ENCODE measurements around the gene ADD3. TPM values are rescaled to one million over a fixed set of nuclear protein-coding genes. Genes with fewer than 3 reads are reported as not detected.
A peak's percentile ranks its signal among the peaks of the same experiment; 100 is the strongest.

Gene ADD3
- total and polyA plus RNA-seq, 8 donors, result 62.0 to 362 (median 322) TPM

DNA sequence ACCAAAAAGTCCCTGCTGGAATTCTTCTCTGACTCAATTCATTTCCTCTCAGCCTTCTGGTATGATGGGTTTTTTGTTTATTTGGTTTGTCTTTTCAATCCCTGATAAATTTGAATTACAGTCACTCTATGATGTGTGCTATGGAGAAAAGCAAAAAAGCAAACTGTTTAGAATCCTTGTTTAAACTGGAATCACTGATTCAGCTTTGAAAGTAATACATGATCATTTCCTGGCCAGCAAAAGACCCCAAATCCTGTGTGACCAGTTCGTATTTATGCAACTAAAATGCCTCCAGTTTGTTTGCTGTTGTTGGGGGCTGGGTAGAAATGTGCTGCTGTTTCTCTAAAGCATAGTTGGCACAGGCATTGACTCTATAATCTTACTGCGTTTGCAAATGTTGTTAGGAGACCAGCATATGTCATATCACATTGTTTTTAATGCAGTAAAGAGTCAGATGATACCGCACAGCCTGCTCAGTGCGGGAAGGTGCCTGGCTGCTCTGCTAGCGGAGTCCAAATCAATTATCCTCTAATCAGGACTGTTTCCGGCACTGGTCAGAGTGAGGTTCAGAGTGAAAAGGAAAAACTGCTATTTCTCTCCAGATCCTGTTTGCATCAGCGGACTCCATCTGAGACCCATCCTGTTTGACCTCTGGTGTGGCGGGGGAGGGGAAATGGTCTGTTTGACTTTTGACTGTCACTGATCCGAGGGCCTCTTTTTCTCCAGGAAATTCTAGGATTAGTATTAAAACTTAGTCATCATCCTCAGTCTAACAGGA lies 40.6 kb upstream of the ADD3 start:
- TF ChIP-seq, protein P1, sequence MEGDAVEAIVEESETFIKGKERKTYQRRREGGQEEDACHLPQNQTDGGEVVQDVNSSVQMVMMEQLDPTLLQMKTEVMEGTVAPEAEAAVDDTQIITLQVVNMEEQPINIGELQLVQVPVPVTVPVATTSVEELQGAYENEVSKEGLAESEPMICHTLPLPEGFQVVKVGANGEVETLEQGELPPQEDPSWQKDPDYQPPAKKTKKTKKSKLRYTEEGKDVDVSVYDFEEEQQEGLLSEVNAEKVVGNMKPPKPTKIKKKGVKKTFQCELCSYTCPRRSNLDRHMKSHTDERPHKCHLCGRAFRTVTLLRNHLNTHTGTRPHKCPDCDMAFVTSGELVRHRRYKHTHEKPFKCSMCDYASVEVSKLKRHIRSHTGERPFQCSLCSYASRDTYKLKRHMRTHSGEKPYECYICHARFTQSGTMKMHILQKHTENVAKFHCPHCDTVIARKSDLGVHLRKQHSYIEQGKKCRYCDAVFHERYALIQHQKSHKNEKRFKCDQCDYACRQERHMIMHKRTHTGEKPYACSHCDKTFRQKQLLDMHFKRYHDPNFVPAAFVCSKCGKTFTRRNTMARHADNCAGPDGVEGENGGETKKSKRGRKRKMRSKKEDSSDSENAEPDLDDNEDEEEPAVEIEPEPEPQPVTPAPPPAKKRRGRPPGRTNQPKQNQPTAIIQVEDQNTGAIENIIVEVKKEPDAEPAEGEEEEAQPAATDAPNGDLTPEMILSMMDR (IDR thresholded peaks at IDR 0.05), result no peak
- H3K36me3 ChIP-seq, result no peaks in the 10 kb centered on the region
- H3K9me3 ChIP-seq, result no peaks in the 10 kb centered on the region
- peak overlapping the region; percentile 36 to 49 for H3K27ac ChIP-seq
- ATAC-seq (peak; percentile 36), DNase-seq (peak in 2 of 4 donors; percentile 82 to 91)
- intact Hi-C loops (cut with DNase I), result no loop called here
- H3K4me3 ChIP-seq, result no peak overlapping the region
- peaks cover 9 to 11% of the 10 kb centered on the region in 2 donors for H3K4me1 ChIP-seq
- no peaks in the 10 kb centered on the region for H3K27me3 ChIP-seq

DNA sequence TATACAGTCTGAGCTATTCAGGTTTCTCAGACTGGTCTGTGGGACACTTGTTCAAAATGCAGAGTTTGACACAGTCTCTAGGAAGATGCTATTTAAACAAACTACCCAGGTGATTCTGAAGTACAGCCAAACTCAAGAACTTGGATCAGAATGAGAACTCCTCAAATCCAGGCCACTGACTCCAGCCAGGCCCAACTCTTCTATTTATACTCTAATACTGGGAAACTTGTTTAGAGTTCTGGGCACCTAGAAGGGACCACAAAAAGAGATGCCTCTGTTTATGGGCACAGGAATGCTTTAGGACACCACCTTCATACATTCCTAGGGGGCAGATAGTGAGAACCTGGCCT lies 40.1 kb upstream of the ADD3 start:
- no peak for ATAC-seq
- intact Hi-C loops (cut with DNase I), result no loop called here
- DNase-seq, result no peak
- peaks cover 9 to 11% of the 10 kb centered on the region in 2 donors for H3K4me1 ChIP-seq
- H3K36me3 ChIP-seq, result no peaks in the 10 kb centered on the region
- no peak overlapping the region for H3K4me3 ChIP-seq
- no peaks in the 10 kb centered on the region for H3K9me3 ChIP-seq
- H3K27ac ChIP-seq, result peak overlapping the region; percentile 36 to 49
- H3K27me3 ChIP-seq, result no peaks in the 10 kb centered on the region
- TF ChIP-seq, protein P1 (IDR thresholded peaks at IDR 0.05), result no peak

DNA sequence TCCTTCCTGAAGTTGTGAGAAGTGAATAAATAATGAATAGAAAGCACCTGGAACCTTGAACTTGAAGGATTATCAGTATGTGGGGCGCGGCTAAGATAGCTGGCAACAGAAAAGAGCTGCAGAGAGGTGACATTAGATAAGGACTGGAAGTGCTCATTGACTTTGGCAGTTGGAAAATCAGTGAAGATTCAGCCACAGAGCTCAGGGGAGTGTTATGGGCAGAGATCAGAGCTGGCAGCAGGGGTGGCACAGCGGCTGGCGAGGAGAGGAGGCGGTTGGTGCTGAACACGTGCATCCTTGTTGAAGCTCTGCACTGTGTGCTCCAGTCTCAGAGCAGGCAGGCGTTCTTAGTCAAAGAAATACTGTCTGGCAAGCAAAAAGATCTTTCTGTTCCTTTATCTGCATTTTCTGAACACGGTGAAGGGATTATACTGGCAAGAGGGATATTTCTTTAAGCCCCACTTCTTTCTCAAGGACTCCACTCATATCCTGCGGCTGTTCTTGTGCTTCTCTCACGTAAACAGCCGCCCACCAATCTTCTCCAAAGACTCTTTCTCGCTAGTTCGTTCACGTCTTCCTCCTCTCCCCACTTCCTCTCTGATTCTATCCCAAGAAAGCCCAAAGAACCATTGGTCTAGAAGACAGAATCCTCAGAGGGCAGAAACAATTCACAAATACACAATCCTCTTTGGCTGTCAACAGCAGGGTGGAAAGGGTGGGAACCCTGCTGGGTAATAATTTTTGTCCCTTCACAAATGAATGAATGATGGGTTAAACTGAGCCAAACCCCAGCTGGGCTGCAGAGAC lies 38.6 kb upstream of the ADD3 start:
- H3K27me3 ChIP-seq, result no peaks in the 10 kb centered on the region
- DNase-seq (no peak), ATAC-seq (no peak)
- peaks cover 9 to 11% of the 10 kb centered on the region in 2 donors for H3K4me1 ChIP-seq
- intact Hi-C loops (cut with DNase I), result no loop called here
- no peak overlapping the region for H3K27ac ChIP-seq
- no peaks in the 10 kb centered on the region for H3K9me3 ChIP-seq
- TF ChIP-seq, protein P1 (IDR thresholded peaks at IDR 0.05), result no peak
- H3K4me3 ChIP-seq, result no peak overlapping the region
- H3K36me3 ChIP-seq, result no peaks in the 10 kb centered on the region

DNA sequence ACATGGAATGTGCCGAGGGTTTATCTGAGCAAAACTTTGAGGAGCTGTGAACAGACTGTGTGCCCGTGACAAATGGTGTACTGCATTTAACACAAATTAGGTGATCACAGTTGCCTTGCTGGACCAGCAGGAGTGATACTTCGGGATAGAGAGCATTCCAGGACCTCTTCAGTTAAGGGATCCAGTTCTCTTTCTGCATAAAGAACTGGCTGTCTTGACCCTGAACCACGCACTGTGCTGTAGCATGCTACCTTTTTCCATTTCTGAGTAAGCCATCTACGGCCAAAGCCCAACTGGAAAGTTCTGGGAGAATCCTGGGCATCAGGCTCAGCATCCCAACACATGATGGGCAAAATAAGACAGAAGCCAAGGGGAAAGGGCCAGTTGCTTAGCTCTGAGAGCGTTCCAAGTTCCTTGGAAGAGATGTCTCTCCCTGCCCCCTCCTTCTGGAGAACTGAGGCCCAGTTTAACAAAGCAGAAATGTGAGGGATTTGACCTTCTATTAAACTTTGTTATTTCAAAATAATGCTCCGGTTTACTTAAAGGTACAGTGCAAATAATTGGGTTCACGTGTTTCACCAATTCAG lies 37.9 kb upstream of the ADD3 start:
- no peak for ATAC-seq
- peak in 1 of 4 donors; percentile 61 for DNase-seq
- H3K9me3 ChIP-seq, result no peaks in the 10 kb centered on the region
- TF ChIP-seq, protein P1 (IDR thresholded peaks at IDR 0.05), result no peak
- peaks cover 9 to 11% of the 10 kb centered on the region in 2 donors for H3K4me1 ChIP-seq
- no peaks in the 10 kb centered on the region for H3K27me3 ChIP-seq
- no peak overlapping the region for H3K4me3 ChIP-seq
- H3K36me3 ChIP-seq, result no peaks in the 10 kb centered on the region
- intact Hi-C loops (cut with DNase I), result no loop called here
- H3K27ac ChIP-seq, result no peak overlapping the region

DNA sequence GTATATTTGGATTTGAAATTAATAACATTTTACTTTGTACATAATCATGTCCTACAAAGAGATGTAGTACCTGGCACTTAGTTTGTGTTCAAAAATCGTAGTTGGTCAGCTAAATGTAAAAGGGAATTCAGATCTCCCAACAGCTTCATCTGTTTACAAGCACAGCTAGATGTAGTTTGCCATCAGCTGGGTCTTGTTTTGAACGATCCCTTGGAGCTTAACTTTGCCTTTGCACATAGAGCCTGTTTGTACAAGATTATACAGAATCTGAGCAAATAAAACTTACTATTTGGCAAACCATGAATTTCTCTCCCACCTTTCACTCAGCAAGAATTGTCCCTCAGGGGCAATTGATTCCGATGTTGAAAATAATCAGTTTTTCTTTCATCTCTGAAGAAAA lies 36.1 kb upstream of the ADD3 start:
- ATAC-seq, result no peak
- Histone ChIP-seq H3K27ac (no peak overlapping the region), H3K27me3 (no peaks in the 10 kb centered on the region), H3K9me3 (no peaks in the 10 kb centered on the region), H3K4me1 (peaks cover 9 to 11% of the 10 kb centered on the region in 2 donors), H3K36me3 (no peaks in the 10 kb centered on the region), H3K4me3 (no peak overlapping the region)
- intact Hi-C loops (cut with DNase I), result no loop called here
- no peak for DNase-seq
- TF ChIP-seq, protein P1 (IDR thresholded peaks at IDR 0.05), result no peak

Measured in left lung (tissue), 10 donors.